HG02973 (cell line): ENCODE data around the gene CAMK1D.

ENCODE experiments used
- ATAC-seq: cut with Tn5 transposase; IDR thresholded peaks from one replicate; pipeline ENCODE4 v1.9.1; 2021; ENCODE audit warnings: moderate library complexity; ENCODE audit not compliant: unreplicated experiment

The CAMK1D gene

DNA sequence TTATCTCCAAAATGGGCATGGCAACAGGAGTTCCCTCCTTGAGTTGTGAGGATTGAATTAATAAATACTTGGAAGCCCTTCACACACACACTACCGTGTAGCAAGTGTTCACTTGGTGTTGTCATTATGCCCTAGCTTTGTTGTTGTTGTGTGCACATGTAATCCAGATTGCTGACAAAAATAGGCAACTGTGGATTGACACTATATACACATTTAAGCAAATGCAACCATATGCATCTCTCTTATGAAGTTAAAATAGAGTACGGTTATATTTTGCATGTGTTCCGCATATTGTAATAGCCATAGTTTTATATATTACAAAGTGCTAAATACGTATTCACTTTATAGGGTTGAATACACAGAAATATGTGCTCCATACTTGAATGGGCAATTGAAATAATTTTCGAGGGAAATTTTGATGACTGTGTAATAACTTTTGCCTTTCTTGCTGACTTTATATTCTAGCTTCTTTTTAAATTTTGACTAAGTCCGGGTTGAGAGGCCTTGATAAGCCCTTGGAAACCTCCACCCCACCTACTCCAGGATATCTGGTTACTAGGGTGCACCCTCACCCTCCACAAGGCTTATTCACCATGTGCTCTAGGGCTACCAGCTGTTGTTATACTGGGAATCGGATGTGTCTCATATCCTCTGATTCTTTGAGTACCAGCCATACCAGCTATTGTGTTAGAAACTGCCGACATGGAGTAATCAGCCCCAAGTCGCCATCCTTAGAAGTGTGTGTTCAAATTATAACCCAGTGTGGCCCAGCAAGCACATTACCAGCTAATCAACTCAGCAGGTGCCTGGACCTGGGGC is 265.0 kb downstream of the CAMK1D start:
- ATAC-seq, result no peak

- ATAC-seq, result no peak
Measured at GRCh38 chr10:12615296-12616220, 266.2 kb downstream of the CAMK1D start.

DNA sequence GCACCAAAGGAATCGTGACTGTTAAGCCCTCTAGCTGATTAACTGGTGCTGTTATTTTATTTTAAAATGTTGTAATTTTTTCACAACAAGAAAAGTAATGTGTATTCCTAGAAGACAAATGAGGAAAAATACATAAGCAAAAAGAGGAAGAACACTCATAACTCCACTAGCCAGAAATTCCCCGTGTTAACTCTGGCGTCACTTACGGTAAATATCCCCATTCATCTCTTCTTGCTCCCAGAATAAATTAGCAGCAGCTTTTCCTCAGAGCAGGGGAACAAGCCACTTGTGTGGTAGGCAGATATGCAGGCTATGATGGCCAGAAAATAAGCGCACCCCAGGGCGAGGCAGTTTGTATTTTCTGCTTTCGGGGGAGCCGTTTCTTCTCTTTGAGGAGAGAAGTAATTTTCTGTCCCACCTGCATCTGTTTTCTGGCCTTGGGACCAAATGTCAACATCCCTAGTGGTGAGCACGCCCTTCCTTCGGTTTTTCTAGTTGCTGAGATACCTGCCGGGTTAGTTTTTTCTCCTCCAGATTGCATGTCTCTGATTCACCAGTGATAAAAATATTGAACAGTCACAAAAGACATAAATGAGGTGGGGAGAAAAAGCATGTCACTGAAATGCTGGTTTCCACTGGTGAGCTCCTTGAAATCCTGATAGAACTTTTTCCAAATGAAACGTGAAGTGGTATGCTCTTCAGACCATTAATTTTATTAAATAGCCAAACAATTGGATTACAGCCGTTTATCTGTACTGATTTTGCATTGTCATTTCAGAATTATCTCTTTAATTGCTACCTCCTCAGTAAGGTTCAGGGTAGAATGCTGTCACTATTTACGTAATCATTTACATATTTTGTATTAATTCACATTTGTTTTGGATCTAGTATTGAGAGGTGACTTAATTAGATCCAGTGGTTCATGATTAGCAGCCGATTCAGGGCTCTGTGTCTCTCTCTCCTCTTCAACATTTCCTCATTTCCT is 268.1 kb downstream of the CAMK1D start:
- no peak for ATAC-seq

DNA sequence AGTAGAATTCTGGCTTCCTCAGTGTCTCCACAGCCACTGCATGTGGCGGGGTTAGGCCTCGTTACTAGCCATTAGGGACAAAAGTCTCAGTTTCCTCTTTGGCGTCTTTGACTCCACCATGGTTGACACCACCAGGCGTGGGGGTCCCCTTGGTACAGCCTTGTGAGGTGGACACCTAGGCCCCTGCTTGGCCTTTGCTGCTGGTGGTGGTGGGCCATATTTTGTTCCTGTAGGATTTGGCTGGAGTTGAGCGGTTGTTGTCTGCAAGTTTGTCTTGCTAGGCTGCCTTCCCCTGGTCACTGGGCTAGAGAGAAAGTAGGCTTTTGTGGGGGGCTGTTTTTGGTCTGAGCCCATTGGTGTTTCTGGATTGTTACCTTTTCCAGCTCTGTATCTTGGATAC is 272.7 kb downstream of the CAMK1D start:
- no peak for ATAC-seq

- no peak for ATAC-seq
Measured at GRCh38 chr10:12622691-12623090, 273.3 kb downstream of the CAMK1D start.

- ATAC-seq, result no peak
Measured at GRCh38 chr10:12625393-12626023, 276.2 kb downstream of the CAMK1D start.

GRCh38 chr10:12628153-12628552 is 278.8 kb downstream of the CAMK1D start:
- no peak for ATAC-seq

DNA sequence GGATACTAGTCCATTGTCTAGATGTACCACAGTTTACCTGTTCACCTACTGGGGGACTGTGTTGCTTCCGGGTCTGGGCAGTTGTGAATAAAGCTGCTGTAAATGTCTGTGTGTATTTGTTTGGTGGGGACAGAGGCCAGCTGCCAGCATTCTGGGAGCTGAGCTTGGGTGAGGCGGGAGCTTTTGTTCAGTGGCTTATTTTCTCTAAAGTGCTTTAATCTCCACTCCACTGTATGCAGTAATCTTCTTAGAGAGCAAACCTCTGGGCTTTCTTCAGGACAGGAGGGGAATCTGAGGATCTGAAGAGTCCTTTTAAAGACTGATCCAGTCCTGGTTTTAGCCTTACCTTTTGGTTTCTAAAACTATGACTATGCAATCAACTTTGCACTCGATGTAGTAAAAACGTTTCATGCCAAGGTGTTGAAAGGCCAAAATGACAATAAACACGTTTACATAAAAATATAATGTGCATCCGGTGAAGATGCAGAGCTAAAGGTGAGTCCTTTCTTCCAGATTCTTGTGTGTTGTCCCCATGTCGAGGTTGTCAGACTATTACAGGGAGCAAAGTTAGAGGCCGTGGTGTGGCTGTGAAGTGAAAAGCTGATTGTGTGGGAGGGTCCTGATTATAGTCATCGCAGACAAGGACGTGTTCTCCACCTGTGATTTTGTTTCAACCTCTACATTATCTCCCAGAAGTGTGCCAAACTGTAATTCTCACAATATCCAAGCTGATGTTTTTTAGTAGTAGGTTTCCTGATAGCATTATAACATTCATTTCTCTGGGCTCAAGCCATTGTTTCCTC is 279.8 kb downstream of the CAMK1D start:
- ATAC-seq, result no peak

GRCh38 chr10:12629767-12630165 is 280.4 kb downstream of the CAMK1D start:
- no peak for ATAC-seq

- ATAC-seq, result no peak
Measured at GRCh38 chr10:12631216-12631615, 281.9 kb downstream of the CAMK1D start.

DNA sequence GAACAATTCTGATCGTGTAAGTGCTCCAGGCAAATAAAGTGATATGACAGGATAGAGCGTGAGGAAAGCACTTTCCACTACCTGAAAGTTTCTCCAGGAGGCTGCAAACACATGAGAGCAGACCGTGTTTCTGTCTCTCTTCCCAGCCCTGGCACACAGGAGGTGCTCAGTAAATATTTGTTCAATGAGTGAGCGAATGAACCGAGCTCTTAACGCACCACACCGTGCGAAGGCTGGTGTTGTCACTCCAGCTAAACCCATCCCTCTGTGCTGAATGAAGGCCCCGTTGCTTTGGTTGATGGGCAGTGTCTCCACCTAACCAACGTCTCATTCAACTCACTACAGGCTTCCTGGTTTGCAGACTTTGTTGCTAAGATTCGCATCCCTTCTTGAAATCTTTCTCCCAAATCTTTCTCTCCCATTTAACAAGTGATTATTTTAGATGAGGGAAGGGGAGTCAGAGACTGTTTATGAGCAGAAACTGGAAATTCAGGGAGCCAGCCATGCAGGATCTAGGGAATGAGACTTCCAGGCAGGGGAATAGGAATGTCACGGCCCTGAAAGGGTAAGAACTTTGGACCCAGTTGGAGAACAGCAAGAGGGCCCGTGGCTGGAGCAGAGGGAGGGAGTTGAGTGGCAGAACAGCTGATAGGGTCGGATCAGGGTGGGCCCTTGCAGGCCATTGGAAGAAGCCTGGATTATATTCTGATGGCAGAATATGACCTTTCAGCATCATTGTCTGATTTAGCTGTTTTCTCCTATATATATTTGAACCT is 282.6 kb downstream of the CAMK1D start:
- ATAC-seq, result no peak

GRCh38 chr10:12633776-12634620 is 284.7 kb downstream of the CAMK1D start:
- ATAC-seq, result no peak

- ATAC-seq, result no peak
Measured at GRCh38 chr10:12634621-12634931, 285.2 kb downstream of the CAMK1D start.

DNA sequence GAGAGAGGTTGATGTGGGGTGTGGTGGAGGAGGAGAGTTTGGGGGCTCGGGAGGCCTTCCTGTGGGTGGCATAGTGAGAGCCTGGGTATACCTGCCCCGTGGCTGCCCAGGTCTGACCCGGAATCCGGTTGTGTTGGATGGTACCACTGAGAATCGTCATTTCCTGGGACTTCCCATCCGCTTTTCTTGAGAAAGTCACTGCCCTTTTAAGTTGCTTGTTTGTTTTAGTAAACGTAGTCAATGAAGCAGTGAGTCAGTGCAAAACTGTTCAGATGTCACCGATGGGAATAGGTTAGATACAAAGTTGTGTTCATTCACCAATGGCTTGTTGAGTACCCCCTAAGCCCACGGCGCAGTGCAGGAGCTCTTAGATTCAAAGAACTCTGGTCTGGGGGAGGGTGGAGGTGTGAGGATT is 285.8 kb downstream of the CAMK1D start:
- no peak for ATAC-seq

- ATAC-seq, result no peak
Measured at GRCh38 chr10:12636571-12636970, 287.2 kb downstream of the CAMK1D start.

DNA sequence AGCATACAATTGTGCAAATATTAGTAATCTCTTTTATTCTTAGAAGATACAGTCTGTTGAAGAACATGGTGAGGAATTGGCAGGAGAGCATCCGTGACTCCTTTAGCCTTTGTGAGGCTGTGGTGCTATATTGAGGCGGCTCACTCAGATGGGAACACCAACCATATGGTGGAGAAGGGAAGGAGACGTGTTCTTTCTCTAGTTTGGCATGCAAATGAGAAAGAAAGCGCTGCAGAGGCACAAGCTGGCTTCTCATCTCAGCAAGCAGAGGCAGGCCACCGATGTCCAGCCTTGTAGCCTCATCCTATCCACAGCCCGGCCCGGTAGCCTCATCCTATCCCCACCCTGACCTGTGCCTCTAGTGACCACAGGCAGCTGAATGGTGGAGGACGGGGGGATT is 288.3 kb downstream of the CAMK1D start:
- no peak for ATAC-seq

DNA sequence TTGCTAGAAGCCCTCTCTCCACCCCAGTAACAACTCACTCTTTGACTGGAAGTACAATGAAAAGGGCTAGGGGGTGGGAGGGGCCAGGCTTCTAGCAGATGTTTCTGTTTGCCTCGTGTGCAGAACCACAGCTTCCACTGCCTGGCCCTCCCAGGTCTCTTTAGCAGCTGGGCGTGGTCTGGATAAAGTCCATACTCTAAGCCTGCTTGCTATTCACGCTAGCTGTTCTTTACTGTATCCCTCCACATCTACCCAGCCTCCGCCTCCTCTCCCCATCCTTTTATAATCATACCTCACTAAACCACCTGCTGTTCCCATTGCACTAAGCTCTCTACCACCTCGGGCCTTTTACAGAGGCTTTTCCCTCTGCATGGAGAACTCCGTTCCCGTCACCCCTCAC is 288.8 kb downstream of the CAMK1D start:
- no peak for ATAC-seq

DNA sequence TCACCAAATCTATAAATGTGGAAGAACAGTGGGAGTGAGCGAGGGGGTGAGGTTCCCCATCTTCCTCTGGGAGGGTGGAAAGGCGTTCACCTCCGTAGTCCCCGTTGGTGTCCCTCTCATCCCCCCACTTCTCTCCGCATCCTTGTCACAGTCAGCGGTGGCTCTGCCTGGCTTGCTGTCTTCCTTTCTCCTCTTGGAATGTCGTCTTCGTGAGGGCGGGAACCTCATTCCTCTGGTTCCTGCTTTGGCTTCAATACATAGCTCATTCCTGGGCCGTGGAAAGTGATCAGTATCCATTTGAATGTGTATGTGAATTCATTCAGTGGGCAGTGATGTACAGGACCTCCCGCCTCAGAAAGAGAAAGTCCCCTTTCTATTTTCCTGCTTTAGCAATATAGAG is 289.4 kb downstream of the CAMK1D start:
- no peak for ATAC-seq
